Hematopoietic multipotent progenitor cell (in vitro differentiated cells): Measurements from ENCODE around the gene PON2. TPM values are rescaled to one million over a fixed set of nuclear protein-coding genes. Genes with fewer than 3 reads are reported as not detected.
"Not testable (repeated sequence)": the region's sequence is repeated elsewhere in the genome, so short reads cannot be mapped to it uniquely, and the experiment has no call there.

Experiments used
- DNase-seq, 3 donors: peaks; one replicate each; pipeline ENCODE4 v3.0.0-alpha.2; 2011 to 2015; ENCODE audit warnings: low read depth in 2 of 3, low spot score in 2 of 3
- total RNA-seq: library from RNA; depleted of rRNA; stranded (reverse); fragments of >200 nt; gene quantifications from one replicate; pipeline ENCODE4 v1.2.3, GENCODE V29; 2012

PON2 gene
- total RNA-seq, 1 donor, result 17.8 TPM

- no peak for DNase-seq
Measured at GRCh38 chr7:95407751-95408150, 27.1 kb downstream of the PON2 start.

GRCh38 chr7:95405800-95406199 is 29.0 kb downstream of the PON2 start:
- DNase-seq, result no peak

- DNase-seq, result no peak
Measured at GRCh38 chr7:95405208-95405607, 29.6 kb downstream of the PON2 start.

- no peak for DNase-seq
Measured at GRCh38 chr7:95404316-95404865, 30.4 kb downstream of the PON2 start.

- no peak for DNase-seq
Measured at GRCh38 chr7:95398155-95398940, 36.5 kb downstream of the PON2 start.

- no peak for DNase-seq
Measured at GRCh38 chr7:95397381-95397780, 37.4 kb downstream of the PON2 start.

- peak in 2 of 3 donors; percentile 39 to 67 for DNase-seq
Measured at GRCh38 chr7:95396136-95397032, 38.4 kb downstream of the PON2 start, which contains the start of gene PON3. Gene PON3 (minus strand): TSS chr7:95396375. CDS start chr7:95396350, 25 bp downstream.

GRCh38 chr7:95395755-95396135 is 39.1 kb downstream of the PON2 start:
- no peak for DNase-seq

- DNase-seq, result no peak
Measured at GRCh38 chr7:95394370-95394769, 40.5 kb downstream of the PON2 start.

GRCh38 chr7:95391761-95392160 is 43.1 kb downstream of the PON2 start:
- DNase-seq, result no peak

- DNase-seq, result no peak
Measured at GRCh38 chr7:95389516-95389915, 45.3 kb downstream of the PON2 start.

- DNase-seq, result not testable (repeated sequence)
Measured at GRCh38 chr7:95379457-95379856, 55.4 kb downstream of the PON2 start.

GRCh38 chr7:95376632-95377400 is 58.0 kb downstream of the PON2 start:
- DNase-seq, result no peak

GRCh38 chr7:95375591-95376257 is 59.1 kb downstream of the PON2 start:
- DNase-seq, result no peak

GRCh38 chr7:95373323-95373722 is 61.5 kb downstream of the PON2 start:
- DNase-seq, result no peak

GRCh38 chr7:95368235-95368634 is 66.6 kb downstream of the PON2 start:
- no peak for DNase-seq

GRCh38 chr7:95367606-95368005 is 67.2 kb downstream of the PON2 start:
- DNase-seq, result no peak

GRCh38 chr7:95365151-95365550 is 69.7 kb downstream of the PON2 start:
- no peak for DNase-seq

GRCh38 chr7:95357623-95358022 is 77.2 kb downstream of the PON2 start:
- no peak for DNase-seq
